ENCODE measurements around the gene SRBD1.

- TF ChIP-seq CREB1 (CRISPR knock-in tag; IDR thresholded peaks at IDR 0.05) (no peak), NFE2L1 (CRISPR knock-in tag; IDR thresholded peaks at IDR 0.05) (no peak), KAT7 (CRISPR knock-in tag; IDR thresholded peaks at IDR 0.05; ENCODE audit: borderline replicate concordance) (no peak), CBFB (CRISPR knock-in tag; IDR thresholded peaks at IDR 0.05; ENCODE audit: low read depth) (no peak)
- TF ChIP-seq, protein P1, sequence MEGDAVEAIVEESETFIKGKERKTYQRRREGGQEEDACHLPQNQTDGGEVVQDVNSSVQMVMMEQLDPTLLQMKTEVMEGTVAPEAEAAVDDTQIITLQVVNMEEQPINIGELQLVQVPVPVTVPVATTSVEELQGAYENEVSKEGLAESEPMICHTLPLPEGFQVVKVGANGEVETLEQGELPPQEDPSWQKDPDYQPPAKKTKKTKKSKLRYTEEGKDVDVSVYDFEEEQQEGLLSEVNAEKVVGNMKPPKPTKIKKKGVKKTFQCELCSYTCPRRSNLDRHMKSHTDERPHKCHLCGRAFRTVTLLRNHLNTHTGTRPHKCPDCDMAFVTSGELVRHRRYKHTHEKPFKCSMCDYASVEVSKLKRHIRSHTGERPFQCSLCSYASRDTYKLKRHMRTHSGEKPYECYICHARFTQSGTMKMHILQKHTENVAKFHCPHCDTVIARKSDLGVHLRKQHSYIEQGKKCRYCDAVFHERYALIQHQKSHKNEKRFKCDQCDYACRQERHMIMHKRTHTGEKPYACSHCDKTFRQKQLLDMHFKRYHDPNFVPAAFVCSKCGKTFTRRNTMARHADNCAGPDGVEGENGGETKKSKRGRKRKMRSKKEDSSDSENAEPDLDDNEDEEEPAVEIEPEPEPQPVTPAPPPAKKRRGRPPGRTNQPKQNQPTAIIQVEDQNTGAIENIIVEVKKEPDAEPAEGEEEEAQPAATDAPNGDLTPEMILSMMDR (IDR thresholded peaks at IDR 0.05): no peak
- TF ChIP-seq, protein P2, sequence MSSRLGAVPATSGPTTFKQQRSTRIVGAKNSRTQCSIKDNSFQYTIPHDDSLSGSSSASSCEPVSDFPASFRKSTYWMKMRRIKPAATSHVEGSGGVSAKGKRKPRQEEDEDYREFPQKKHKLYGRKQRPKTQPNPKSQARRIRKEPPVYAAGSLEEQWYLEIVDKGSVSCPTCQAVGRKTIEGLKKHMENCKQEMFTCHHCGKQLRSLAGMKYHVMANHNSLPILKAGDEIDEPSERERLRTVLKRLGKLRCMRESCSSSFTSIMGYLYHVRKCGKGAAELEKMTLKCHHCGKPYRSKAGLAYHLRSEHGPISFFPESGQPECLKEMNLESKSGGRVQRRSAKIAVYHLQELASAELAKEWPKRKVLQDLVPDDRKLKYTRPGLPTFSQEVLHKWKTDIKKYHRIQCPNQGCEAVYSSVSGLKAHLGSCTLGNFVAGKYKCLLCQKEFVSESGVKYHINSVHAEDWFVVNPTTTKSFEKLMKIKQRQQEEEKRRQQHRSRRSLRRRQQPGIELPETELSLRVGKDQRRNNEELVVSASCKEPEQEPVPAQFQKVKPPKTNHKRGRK (CRISPR knock-in tag; IDR thresholded peaks at IDR 0.05; ENCODE audit: borderline replicate concordance): no peak
- TF ChIP-seq, protein P3, sequence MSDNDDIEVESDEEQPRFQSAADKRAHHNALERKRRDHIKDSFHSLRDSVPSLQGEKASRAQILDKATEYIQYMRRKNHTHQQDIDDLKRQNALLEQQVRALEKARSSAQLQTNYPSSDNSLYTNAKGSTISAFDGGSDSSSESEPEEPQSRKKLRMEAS (CRISPR knock-in tag; IDR thresholded peaks at IDR 0.05): no peak
These were observed 42.3 kb upstream of the SRBD1 start for GRCh38 chr2:45653122-45653913.

All from WTC11 (cell line).